ENCODE data around the gene TRIOBP.

TRIOBP gene

DNA sequence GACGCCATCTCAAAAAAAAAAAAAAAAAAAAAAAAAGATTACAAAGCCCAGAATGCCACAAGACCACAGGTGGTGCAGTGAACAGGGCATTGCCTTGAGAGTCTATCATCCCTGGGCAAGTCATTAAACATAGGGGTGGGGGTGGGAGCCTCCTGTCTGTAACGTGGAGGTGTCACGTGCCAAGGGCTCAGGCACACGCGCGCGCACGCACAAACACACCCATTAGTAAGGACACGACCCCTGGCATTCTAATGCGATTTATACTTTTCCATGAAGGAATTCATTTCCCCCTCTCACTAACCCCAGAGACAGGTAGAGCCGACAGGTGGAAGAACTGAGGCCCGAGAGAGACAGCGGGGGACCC, 105.1 kb downstream of the TRIOBP start:
- TF ChIP-seq, protein P1, sequence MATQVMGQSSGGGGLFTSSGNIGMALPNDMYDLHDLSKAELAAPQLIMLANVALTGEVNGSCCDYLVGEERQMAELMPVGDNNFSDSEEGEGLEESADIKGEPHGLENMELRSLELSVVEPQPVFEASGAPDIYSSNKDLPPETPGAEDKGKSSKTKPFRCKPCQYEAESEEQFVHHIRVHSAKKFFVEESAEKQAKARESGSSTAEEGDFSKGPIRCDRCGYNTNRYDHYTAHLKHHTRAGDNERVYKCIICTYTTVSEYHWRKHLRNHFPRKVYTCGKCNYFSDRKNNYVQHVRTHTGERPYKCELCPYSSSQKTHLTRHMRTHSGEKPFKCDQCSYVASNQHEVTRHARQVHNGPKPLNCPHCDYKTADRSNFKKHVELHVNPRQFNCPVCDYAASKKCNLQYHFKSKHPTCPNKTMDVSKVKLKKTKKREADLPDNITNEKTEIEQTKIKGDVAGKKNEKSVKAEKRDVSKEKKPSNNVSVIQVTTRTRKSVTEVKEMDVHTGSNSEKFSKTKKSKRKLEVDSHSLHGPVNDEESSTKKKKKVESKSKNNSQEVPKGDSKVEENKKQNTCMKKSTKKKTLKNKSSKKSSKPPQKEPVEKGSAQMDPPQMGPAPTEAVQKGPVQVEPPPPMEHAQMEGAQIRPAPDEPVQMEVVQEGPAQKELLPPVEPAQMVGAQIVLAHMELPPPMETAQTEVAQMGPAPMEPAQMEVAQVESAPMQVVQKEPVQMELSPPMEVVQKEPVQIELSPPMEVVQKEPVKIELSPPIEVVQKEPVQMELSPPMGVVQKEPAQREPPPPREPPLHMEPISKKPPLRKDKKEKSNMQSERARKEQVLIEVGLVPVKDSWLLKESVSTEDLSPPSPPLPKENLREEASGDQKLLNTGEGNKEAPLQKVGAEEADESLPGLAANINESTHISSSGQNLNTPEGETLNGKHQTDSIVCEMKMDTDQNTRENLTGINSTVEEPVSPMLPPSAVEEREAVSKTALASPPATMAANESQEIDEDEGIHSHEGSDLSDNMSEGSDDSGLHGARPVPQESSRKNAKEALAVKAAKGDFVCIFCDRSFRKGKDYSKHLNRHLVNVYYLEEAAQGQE (IDR thresholded peaks at IDR 0.05; ENCODE audit: insufficient read depth in 1 of 2, low read depth in 2 of 2, low read length in 2 of 2) = no peak
- TF ChIP-seq FOXP2 (optimal IDR thresholded peaks at IDR 0.05; ENCODE audit: borderline replicate concordance, extremely low read depth, extremely low read length, insufficient read depth) (no peak), POLR2AphosphoS5 (IDR thresholded peaks at IDR 0.05; ENCODE audit: low read depth, low read length) (no peak), TAF1 (IDR thresholded peaks at IDR 0.05; ENCODE audit: borderline replicate concordance, insufficient read depth, low read length) (no peak)

DNA sequence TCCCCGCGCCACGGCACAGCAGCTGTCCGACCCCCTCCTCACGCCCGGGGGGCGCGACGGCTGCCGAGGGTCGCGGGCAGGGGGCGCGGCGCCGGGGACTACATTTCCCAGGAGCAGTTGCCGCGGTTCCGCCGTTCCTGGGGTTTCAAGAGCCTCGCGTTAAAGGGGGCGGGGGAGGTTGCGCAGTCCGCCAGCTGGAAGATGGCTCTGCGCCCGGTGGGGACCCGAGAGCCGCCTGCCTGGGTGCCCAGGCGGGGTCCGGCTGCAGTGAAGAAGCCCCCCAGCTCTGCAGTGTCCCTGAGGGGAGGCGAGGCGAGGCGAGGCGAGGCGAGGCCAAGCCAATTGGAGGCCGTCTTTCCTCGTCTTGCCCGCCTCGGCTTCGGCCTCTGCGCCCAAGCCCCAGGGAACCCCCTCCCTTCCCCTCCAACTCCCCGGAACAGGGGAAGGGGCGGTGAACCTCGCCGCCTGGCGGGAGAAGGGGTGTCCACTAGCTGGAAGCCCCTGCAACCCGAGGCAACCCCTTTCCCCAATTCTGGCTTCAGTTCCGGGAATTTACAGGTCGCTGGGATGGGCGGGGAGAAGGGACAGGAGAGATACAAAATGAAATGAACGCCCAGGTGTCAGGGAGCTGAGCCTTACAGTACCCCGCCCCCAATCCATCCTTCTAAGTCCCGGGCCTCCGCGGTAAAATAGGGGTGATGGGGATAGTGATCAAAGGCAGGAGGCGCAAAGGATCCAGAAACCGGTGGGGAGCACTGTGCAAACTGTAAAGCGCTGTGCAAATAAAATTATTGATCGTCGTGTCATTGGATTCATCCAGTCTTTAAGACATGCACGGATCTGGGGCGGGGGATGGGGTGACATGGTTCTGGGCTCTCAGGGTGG, 105.7 kb downstream of the TRIOBP start:
- no peak for TF ChIP-seq POLR2AphosphoS5 (IDR thresholded peaks at IDR 0.05; ENCODE audit: low read depth, low read length)
- TF ChIP-seq FOXP2 (optimal IDR thresholded peaks at IDR 0.05; ENCODE audit: borderline replicate concordance, extremely low read depth, extremely low read length, insufficient read depth) = no peak
- no peak for TF ChIP-seq SIN3A (IDR thresholded peaks at IDR 0.05; ENCODE audit: borderline replicate concordance, insufficient read depth, low read length)
- no peak for TF ChIP-seq TAF1 (IDR thresholded peaks at IDR 0.05; ENCODE audit: borderline replicate concordance, insufficient read depth, low read length)
- TF ChIP-seq, protein P1 (IDR thresholded peaks at IDR 0.05; ENCODE audit: insufficient read depth in 1 of 2, low read depth in 2 of 2, low read length in 2 of 2) = no peak

DNA sequence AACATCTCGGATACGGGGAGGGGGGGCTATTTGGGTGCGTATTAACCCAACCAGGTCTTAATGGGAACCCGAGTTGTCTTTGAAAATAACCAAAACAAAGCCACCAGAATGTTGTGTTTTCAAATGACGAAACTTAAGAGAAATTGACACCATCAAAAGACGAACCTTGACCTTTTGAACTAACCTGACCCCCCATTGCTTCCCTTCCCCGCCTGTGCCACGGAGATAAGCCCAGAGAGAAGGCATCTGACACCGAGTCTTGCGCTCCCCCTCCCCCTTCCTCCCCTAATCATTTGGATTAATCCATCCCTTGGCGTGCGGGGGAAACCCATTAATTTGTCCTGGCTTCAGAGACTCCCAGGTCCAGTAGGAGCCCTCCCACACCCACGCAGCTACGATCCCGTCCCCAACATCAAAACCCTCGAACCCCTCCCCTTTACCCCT, 106.4 kb downstream of the TRIOBP start:
- no peak for TF ChIP-seq SIN3A (IDR thresholded peaks at IDR 0.05; ENCODE audit: borderline replicate concordance, insufficient read depth, low read length)
- TF ChIP-seq POLR2AphosphoS5 (IDR thresholded peaks at IDR 0.05; ENCODE audit: low read depth, low read length) = no peak
- no peak for TF ChIP-seq TAF1 (IDR thresholded peaks at IDR 0.05; ENCODE audit: borderline replicate concordance, insufficient read depth, low read length)
- TF ChIP-seq, protein P1 (IDR thresholded peaks at IDR 0.05; ENCODE audit: insufficient read depth in 1 of 2, low read depth in 2 of 2, low read length in 2 of 2) = no peak
- no peak for TF ChIP-seq FOXP2 (optimal IDR thresholded peaks at IDR 0.05; ENCODE audit: borderline replicate concordance, extremely low read depth, extremely low read length, insufficient read depth)

DNA sequence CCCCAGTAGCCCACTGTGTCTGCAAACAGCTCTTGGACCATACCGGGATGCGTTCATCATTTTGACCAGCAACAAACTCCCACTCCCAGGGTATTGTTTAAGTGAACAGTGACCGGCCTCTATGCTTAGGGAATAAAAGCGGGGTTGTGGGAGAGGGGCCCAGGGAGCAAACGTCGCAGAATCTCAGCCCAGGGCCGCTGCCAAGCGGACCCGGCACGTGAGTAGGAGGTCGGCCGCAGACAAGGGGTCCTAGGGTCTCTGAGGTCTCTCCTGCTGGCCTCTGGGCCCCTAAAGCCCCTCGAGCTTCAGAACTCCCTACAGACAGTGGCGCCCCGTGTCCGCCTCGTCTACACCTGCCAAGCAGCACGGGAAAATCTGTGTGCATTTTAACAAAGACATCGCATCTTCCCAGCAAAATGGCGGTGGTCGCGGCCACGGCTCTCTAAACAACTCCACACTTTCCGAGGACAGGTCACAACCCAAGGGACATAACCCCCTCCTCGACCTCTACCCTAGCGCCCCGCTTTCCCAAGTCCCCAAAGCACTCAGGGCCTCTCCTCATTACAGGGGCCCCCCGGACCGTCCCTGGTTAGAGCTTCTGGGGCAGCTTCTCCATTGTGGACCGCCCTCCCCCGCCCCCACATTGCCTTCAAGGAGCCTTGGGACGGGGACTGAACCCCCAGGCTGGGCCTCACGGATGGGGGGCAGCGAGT, 106.9 kb downstream of the TRIOBP start:
- TF ChIP-seq TAF1 (IDR thresholded peaks at IDR 0.05; ENCODE audit: borderline replicate concordance, insufficient read depth, low read length) (no peak), FOXP2 (optimal IDR thresholded peaks at IDR 0.05; ENCODE audit: borderline replicate concordance, extremely low read depth, extremely low read length, insufficient read depth) (no peak), POLR2AphosphoS5 (IDR thresholded peaks at IDR 0.05; ENCODE audit: low read depth, low read length) (no peak), SIN3A (IDR thresholded peaks at IDR 0.05; ENCODE audit: borderline replicate concordance, insufficient read depth, low read length) (no peak)
- TF ChIP-seq, protein P1 (IDR thresholded peaks at IDR 0.05; ENCODE audit: insufficient read depth in 1 of 2, low read depth in 2 of 2, low read length in 2 of 2) = no peak
